ENCODE measurements around the gene EPC1.
"Not testable (repeated sequence)": the region's sequence is repeated elsewhere in the genome, so short reads cannot be mapped to it uniquely, and the experiment has no call there.

The EPC1 gene

DNA sequence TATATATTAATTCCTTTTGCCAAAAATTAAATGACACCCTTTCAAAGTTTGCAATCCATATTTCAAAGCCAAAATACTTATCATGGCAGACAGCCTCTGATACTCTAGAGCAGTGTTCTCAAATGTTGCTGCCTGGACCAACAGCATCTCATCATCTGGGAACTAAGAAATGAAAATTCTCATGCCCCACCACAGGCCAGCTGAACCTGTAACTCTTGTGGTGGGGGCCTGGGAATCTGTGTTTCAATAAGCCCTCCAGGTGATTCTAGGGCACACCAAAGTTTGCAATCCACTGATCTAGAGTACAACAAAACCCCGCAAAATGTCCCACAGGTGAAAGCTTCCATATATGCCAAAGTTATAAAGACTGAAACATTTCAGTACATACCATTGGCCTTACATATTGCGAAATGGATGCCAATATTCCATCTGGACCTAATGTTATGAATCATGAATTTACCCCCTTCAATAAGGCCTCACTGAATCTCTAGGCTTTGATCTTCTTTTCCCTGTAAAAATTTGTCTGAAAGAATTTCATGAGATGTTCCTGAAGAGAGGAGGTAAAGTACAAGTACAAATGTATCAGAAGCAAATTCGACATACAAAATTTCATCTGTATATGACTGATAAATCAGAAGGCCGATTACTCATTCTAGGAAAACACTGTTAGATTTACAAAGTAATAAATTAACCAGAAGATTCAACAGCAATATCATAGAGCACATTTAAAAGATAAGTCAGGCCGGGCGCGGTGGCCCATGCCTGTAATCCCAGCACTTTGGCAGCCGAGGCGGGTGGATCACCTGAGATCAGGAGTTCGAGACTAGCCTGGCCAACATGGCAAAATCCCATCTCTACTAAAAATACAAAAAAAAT is 25.3 kb upstream of the EPC1 start:
- no peak for DNase-seq
- peak; percentile 17 for ATAC-seq

DNA sequence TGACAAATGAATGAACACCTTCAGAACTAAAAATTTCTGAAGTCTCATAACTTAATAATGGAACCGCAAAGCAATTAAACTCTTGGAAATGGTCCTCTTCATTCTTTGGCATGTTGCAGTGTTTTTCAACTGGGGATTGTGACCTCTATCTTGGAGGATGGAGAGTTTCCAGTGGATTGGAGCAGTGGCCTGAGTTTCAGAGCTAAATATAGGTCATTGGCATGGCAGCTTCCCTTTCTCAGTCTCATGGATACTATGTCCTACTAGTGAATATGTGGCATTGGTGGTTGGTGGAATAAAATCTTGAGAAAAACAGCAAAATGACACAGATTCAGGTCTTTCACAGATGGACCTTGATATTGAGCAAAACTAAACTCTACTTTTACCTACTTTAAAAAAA is 24.1 kb upstream of the EPC1 start:
- DNase-seq (no peak), ATAC-seq (no peak)

- no peak for ATAC-seq
- DNase-seq = peak; percentile 78
Observed at GRCh38 chr10:32367793-32368453, 21.0 kb upstream of the EPC1 start.

- ATAC-seq (no peak), DNase-seq (no peak)
Observed at GRCh38 chr10:32366588-32366987, 19.6 kb upstream of the EPC1 start.

GRCh38 chr10:32366111-32366510 is 19.2 kb upstream of the EPC1 start:
- no peak for ATAC-seq
- no peak for DNase-seq

- not testable (repeated sequence) for ATAC-seq, DNase-seq
Observed at GRCh38 chr10:32365404-32365803, 18.4 kb upstream of the EPC1 start.

DNA sequence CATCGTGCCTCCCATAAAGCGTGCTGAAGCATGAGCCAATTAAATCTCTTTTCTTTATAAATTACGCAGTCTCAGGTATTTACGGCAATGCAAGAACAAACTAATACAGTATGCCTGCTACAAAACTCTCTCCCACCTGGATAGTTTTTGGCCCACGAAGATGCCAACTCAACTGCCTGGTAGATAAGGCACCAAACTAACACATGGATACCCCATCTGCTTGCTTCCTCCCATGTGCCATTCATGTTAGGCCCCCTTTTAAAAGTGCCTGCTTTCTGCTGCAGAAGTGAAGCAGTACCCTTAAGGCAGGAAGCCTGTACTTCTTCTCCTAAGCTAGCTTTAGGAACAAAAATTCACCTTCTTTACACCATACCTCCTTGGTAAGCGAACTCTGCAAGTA is 15.6 kb upstream of the EPC1 start:
- no peak for ATAC-seq

DNA sequence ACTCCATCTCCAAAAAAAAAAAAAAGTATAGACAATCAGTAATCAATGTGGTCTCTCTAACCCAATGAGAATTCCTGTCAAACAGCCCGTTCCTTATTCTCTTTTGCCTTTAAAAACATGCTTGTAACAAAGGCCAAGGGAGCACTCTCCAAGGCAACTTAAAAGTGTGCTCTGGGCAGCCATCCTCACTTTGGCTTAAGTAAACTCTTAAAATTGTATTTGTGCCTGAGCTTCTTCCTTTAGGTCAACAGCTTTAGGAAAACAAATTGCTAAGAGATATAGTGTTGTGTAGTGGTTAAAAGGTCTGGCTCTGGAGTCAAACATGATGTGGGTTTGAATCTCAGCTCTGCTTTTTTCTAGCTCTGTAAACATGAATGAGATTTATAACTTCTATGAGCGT is 13.9 kb upstream of the EPC1 start:
- ATAC-seq (peak; percentile 6), DNase-seq (no peak)

More for the DNA sequence above, 15.6 kb upstream of the EPC1 start:
- no peak for DNase-seq

DNA sequence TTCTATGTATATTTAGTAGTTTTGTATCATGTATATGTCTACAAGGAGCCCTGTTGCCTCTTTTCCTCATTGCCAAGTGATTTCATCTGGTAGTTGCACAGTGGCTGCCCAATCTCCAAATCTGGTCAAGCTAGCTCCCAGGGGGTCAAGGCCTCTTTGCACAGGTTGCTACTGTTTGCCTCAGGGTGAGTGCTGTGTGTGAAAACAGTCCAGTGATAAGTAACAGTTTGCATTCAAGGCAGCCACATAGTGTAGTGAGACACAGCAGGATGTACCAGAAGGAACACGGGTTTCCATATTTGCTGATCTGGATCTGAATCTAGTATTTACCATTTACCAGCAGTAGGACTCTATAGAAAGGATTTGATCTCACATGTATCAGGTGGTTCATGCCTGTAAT is 13.3 kb upstream of the EPC1 start:
- no peak for ATAC-seq

DNA sequence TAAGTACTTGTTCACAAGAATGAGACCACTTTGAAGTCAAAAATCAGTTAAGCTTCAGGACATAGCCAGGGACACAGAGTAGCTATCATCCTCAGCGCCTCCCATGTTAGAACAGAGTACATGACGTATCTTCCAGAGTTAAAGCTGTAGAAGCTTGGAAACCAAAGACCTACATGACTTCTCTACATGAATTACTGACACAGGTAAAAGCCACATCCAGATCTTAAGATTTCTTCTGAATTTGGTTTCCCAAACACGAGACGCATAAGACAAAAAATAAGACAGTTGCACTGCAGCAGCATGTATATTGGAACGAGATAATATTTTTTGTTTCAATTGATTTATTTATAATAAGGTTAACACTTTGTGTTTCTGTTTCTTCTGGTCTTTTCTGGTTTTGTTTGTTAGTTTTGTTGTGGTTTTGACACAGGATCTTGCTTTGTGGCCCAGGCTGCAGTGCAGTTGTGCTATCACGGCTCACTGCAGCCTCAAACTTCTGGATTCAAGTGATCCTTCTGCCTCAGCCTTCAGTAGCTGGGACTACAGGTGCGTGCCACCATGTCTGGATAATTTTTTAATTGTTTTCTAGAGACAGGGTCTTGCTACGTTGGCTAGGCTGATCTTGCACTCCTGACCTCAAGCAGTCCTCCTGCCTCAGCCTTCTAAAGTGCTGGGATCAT is 10.2 kb upstream of the EPC1 start:
- DNase-seq = no peak
- ATAC-seq = peak; percentile 55

More for the DNA sequence above, 13.3 kb upstream of the EPC1 start:
- DNase-seq = no peak

DNA sequence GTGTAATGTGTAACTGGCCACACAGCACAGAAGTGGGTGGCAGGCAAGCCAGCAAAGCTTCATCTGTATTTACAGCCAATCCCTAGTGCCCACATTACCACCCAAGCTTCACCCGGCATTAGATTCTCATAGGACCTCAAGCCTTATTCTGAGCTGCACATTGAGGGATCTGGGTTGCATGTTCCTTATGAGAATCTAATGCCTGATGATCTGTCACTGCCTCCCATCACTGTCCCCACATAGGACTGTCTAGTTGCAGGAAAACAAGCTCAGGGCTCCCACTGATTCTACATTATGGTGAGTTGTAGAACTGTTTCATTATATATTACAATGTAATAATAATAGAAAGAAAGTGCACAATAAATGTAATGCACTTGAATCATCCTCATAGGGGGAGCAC is 7.7 kb upstream of the EPC1 start:
- ATAC-seq, DNase-seq: not testable (repeated sequence)

DNA sequence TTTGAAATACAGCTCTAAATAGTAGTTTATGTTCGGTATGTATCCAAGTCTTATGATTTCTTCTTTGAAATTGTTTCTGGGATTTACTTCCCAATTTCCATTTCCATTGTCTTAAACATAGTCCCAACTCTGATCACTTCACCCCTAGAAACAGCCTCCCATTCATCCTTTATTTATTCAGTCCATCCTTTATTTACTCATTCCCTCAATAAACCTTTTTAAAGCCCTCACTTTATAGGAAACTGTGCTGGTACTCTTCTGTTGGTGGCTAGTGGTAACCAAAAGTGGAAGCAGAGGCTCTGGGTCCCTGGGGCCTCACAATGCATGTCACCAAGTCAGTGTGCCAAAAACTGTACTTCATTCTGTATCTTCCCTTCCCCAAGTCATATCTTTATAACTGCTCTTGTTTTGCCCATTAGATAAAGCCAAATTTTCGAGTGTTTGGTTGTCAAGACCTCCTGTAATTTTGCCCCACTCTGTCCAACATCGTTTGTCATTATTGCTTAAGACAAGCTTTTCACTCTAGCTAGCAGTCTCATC is 3.9 kb upstream of the EPC1 start:
- ATAC-seq (no peak), DNase-seq (no peak)

- no peak for DNase-seq
- ATAC-seq = no peak
Observed at GRCh38 chr10:32349968-32350738, 3.2 kb upstream of the EPC1 start.

DNA sequence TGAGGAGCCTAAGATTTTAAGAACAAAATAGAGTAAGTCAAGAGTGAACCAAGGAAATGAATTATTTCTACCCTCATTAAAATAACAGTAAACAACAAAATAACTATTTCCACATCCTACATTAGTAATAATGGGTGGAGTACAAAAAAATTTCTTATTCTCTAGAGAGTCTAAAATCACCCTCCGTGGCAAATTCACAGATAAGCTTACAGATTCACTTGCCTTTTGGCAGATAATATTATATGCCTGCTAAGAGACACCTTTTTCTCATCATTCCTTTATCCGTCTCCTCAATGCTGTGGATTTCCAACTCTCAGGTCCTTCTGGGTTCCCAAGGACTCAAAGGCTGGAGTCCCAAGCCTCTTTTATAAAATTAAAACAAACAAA is 2.2 kb upstream of the EPC1 start:
- ATAC-seq (no peak), DNase-seq (no peak)

DNA sequence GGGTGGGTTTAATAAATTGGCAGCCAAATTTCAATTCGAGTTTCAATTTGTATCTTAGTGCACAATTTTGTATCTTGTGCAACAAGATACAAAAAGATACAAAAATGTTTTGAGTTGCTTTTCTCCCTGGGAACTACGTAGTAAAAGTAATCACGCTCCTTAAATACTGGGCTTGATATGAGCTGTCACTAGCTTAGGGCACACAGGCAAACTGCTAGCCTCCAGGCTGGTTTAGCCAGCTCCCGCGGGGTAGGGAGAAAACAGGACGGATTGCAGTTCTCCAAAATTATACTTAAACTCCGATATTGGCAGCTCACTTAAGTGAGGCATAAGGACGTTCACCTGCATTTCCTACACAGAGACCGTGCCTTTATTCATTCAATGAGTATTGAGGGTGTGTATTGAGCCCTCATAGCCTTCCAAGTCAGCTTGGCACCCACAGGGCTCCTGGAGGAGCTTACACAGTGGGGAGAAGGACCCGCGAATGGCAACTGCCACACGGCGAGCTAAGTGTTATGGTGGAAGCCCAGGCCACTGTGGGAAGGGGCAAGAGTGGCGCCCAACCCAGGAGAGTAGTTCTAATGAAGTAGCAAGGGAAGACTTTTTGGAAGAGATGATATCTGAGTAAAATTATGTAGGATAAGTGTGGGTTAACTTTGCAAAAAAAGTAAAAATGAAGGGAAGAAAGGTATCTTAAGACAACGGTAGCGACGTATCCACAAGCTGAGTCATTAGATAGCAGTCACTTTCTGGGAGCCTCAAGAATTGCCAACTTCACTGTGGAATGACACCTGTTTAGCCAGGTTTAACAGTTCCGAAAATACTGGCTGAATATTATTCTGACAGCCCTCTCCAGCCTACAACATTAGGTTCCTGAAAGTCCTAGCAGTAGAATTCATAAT is 1.6 kb upstream of the EPC1 start:
- ATAC-seq (no peak), DNase-seq (no peak)

GRCh38 chr10:32347363-32348022 is 535 bp upstream of the EPC1 start:
- ATAC-seq (peak; percentile 3), DNase-seq (no peak)

- ATAC-seq = peak; percentile 95
- DNase-seq = peak; percentile 95
Observed at GRCh38 chr10:32346134-32346550, 816 bp downstream of the EPC1 start.

DNA sequence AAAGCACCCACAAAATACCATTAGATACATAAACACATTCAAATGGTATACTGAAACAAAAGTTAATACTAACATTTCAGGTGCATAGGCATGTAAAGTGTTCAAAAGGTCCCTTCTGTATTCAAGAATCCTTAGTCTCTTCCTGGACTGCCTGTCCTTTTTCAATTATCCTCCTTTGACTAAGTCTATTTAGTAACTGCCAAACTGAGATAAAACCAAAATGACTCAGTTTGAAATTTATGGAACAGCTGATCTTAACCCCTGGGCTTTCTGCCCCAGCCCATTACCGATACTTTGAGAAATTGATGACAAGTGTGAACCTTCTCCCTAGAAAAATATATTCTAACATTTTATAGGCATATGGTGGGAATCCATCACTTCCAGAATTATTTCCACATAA is 5.4 kb downstream of the EPC1 start:
- ATAC-seq (no peak), DNase-seq (no peak)

GRCh38 chr10:32340596-32341180 is 6.3 kb downstream of the EPC1 start:
- ATAC-seq (peak; percentile 70), DNase-seq (no peak)

GRCh38 chr10:32338262-32338661 is 8.7 kb downstream of the EPC1 start:
- DNase-seq = no peak
- ATAC-seq = no peak

Data from stimulated activated naive CD8-positive, alpha-beta T cell treated with anti-CD3 and anti-CD28 coated beads, Interleukin-15, Interleukin-2, amounts not matched to agents 100 U/mL and 50 U/mL, for 24 hours (primary cell).